ENCODE results near the gene PDILT.

- TF ChIP-seq CBX5 (IDR thresholded peaks at IDR 0.05; ENCODE audit: borderline replicate concordance, low read depth) = no peak
- TF ChIP-seq, protein P1, sequence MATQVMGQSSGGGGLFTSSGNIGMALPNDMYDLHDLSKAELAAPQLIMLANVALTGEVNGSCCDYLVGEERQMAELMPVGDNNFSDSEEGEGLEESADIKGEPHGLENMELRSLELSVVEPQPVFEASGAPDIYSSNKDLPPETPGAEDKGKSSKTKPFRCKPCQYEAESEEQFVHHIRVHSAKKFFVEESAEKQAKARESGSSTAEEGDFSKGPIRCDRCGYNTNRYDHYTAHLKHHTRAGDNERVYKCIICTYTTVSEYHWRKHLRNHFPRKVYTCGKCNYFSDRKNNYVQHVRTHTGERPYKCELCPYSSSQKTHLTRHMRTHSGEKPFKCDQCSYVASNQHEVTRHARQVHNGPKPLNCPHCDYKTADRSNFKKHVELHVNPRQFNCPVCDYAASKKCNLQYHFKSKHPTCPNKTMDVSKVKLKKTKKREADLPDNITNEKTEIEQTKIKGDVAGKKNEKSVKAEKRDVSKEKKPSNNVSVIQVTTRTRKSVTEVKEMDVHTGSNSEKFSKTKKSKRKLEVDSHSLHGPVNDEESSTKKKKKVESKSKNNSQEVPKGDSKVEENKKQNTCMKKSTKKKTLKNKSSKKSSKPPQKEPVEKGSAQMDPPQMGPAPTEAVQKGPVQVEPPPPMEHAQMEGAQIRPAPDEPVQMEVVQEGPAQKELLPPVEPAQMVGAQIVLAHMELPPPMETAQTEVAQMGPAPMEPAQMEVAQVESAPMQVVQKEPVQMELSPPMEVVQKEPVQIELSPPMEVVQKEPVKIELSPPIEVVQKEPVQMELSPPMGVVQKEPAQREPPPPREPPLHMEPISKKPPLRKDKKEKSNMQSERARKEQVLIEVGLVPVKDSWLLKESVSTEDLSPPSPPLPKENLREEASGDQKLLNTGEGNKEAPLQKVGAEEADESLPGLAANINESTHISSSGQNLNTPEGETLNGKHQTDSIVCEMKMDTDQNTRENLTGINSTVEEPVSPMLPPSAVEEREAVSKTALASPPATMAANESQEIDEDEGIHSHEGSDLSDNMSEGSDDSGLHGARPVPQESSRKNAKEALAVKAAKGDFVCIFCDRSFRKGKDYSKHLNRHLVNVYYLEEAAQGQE (IDR thresholded peaks at IDR 0.05; ENCODE audit: borderline replicate concordance) = no peak
- TF ChIP-seq, protein P1 (CRISPR knock-in tag; IDR thresholded peaks at IDR 0.05; ENCODE audit: low read depth) = no peak
- TF ChIP-seq, protein P2, sequence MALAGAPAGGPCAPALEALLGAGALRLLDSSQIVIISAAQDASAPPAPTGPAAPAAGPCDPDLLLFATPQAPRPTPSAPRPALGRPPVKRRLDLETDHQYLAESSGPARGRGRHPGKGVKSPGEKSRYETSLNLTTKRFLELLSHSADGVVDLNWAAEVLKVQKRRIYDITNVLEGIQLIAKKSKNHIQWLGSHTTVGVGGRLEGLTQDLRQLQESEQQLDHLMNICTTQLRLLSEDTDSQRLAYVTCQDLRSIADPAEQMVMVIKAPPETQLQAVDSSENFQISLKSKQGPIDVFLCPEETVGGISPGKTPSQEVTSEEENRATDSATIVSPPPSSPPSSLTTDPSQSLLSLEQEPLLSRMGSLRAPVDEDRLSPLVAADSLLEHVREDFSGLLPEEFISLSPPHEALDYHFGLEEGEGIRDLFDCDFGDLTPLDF (CRISPR knock-in tag; IDR thresholded peaks at IDR 0.05) = no peak
- TF ChIP-seq SMC3 (conservative IDR thresholded peaks at IDR 0.05; ENCODE audit: insufficient read depth, low read depth, low read length) = no peak
- no peak for TF ChIP-seq CTCF (IDR thresholded peaks at IDR 0.05 in 2 of 3, conservative IDR thresholded peaks at IDR 0.05 in 1 of 3; ENCODE audit: insufficient read depth in 2 of 3, low read depth in 1 of 3, low read length in 3 of 3)
- no peak for TF ChIP-seq RBBP5 (IDR thresholded peaks at IDR 0.05; ENCODE audit: borderline replicate concordance, insufficient read depth, low read length, poor library complexity, severe bottlenecking)
- TF ChIP-seq U2AF1 (optimal IDR thresholded peaks at IDR 0.05; ENCODE audit: low read depth, low read length) = no peak
- no peak for TF ChIP-seq YY1 (IDR thresholded peaks at IDR 0.05; ENCODE audit: borderline replicate concordance in 1 of 3, control insufficient read depth in 1 of 3, extremely low read depth in 1 of 3, insufficient read depth in 3 of 3, insufficient read length in 1 of 3, insufficient replicate concordance in 2 of 3, low read depth in 1 of 3, low read length in 2 of 3)
- TF ChIP-seq ZNF12 (CRISPR knock-in tag; IDR thresholded peaks at IDR 0.05) = no peak
- TF ChIP-seq FOSL1 (tag; conservative IDR thresholded peaks at IDR 0.05) = no peak
- no peak for TF ChIP-seq ZNF778 (CRISPR knock-in tag; IDR thresholded peaks at IDR 0.05)
- no peak for TF ChIP-seq TFAP4 (CRISPR knock-in tag; IDR thresholded peaks at IDR 0.05; ENCODE audit: borderline replicate concordance)
- TF ChIP-seq TRIM28 (IDR thresholded peaks at IDR 0.05) = no peak
These were observed 59.9 kb downstream of the PDILT start for GRCh38 chr16:20344611-20345010.
